ENCODE measurements around the gene EVI5.

GRCh38 chr1:92527670-92528069 lies 257.2 kb downstream of the EVI5 start:
- TF ChIP-seq CTCF (IDR thresholded peaks at IDR 0.05): no peak
- no peak for TF ChIP-seq POLR2A (IDR thresholded peaks at IDR 0.05)

Measured in body of pancreas (tissue), 4 donors.